IPS DF 6.9 (cell line): ENCODE measurements around the gene TKT.
A peak's percentile ranks its signal among the peaks of the same experiment; 100 is the strongest.

Experiments used
- DNase-seq: peaks from one replicate; pipeline ENCODE4 v3.0.0-alpha.2; 2013; ENCODE audit warnings: low read depth, low spot score
- H3K27ac ChIP-seq: one replicate; pipeline ENCODE4 v1.5.1; 2013; ENCODE audit warnings: low read length, control low read depth
- H3K27me3 ChIP-seq: 2 replicates; pipeline ENCODE4 v1.6.1; 2013; ENCODE audit warnings: mild to moderate bottlenecking, low read length; ENCODE audit not compliant: control insufficient read depth, insufficient read depth
- H3K36me3 ChIP-seq: 2 replicates; pipeline ENCODE4 v1.6.1; 2013; ENCODE audit warnings: low read length; ENCODE audit not compliant: control insufficient read depth, insufficient read depth
- H3K4me1 ChIP-seq: 2 replicates; pipeline ENCODE4 v1.6.1; 2013; ENCODE audit warnings: low read length; ENCODE audit not compliant: control insufficient read depth, insufficient read depth
- H3K4me3 ChIP-seq: 2 replicates; pipeline ENCODE4 v1.5.1; 2013; ENCODE audit warnings: mild to moderate bottlenecking, low read length
- H3K9me3 ChIP-seq: 2 replicates; pipeline ENCODE4 v1.6.1; 2013; ENCODE audit warnings: low read length, inconsistent platforms; ENCODE audit not compliant: control insufficient read depth, insufficient read depth
- WGBS: extraction: QIAGEN DNeasy Blood & Tissue Kit; methylation state at CpG from one replicate; pipeline ENCODE4 v1.1.7; 2013; ENCODE audit warnings: mixed read lengths, missing lambda C conversion rate; ENCODE audit not compliant: insufficient read length, insufficient coverage; 5-methylcytosine and 5-hydroxymethylcytosine counted together

The TKT gene

DNA sequence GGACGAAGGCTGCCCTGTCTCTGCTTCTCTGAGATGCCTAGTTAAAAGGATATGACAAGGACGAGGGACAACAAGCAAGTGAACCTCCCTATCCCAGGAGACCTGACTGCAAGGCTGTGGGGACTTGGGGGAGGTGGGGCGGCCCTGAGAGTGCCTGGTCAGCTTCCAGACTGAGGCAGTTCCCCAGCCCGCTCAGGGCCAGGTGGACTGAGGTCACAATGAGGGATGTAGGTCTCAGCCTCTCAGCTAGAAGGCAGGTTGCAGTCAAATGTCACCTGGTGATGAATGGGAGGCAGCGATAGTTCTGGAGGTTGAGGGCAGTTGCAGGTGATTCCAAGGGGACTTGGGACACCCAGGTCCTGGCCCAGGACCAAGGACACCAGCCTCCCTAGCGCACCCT lies 30.6 kb downstream of the TKT start:
- H3K4me1 ChIP-seq, result no peaks in the 10 kb centered on the region
- no peaks in the 10 kb centered on the region for H3K27me3 ChIP-seq
- no peak for DNase-seq
- H3K9me3 ChIP-seq, result no peaks in the 10 kb centered on the region
- WGBS, result no CpG with 5 or more reads among the region's 6 CpGs
- H3K36me3 ChIP-seq, result peaks cover 66% of the 10 kb centered on the region
- no peak overlapping the region for H3K4me3 ChIP-seq
- no peak overlapping the region for H3K27ac ChIP-seq

DNA sequence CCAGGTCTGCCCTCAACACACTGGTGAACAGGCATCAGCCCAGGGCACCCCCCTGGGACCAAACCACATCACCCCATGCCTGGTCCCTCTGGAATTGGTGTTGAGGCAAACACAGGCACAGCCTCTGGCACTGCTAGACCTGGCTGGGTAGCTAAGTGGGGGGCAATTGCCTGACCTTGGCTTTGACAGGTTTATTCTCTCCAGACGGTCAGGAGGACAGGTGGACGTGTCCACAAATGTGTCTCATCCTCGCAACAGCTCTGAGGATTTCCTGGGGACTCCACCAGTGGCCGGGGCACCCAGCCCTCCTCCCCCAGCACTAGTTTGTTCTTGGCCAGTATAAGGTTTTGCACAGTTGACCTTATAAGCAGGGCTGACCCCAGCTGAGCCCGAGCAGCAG lies 31.3 kb downstream of the TKT start:
- Histone ChIP-seq H3K9me3 (no peaks in the 10 kb centered on the region), H3K36me3 (peaks cover 59% of the 10 kb centered on the region), H3K27me3 (no peaks in the 10 kb centered on the region), H3K4me1 (no peaks in the 10 kb centered on the region), H3K4me3 (no peak overlapping the region), H3K27ac (no peak overlapping the region)
- no peak for DNase-seq
- no CpG with 5 or more reads among the region's 5 CpGs for WGBS

DNA sequence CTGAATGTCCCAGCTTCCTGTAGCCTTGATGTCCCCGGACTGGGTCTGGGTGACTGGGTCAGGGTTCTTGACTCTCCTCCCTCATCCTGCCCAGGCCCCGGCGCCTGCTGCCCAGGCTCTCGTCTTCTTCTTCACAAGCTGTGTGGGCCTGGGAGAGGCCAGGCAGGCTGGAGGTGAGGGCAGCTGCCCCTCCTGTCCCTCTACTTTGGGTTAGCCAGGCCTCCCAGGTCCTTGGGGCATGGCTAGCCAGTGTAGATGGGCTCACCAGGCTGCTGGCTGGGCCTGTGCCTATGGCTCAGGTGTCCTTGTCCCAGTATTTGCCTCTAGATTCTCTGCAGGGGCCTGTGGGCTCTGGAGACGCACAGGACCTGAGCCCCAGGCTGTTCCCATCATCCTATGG lies 31.8 kb downstream of the TKT start:
- Histone ChIP-seq H3K9me3 (no peaks in the 10 kb centered on the region), H3K27me3 (no peaks in the 10 kb centered on the region), H3K4me3 (no peak overlapping the region), H3K4me1 (no peaks in the 10 kb centered on the region), H3K36me3 (peaks cover 54% of the 10 kb centered on the region), H3K27ac (no peak overlapping the region)
- no peak for DNase-seq
- no CpG with 5 or more reads among the region's 5 CpGs for WGBS

DNA sequence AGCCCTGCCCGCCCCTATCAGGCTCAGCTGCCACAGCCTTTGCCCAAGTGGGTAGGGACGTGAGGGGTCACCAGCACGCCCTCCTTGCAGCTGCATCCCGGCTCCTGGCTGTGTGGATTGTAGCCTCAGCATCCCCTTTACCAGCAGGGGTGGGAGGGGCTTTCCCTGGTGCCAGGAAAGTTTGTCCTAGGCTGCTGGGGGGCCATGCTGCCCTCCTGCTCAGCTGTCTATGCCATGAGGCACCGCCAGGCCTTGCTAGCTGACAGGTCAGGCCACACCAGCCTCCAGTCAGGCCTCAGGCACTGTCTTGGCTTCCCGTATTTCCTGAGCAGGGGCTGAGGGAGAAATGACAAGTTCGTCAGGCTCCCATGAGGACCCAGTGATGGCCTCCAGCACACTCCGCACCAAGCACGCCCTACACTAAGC lies 32.3 kb downstream of the TKT start:
- H3K36me3 ChIP-seq, result peaks cover 49% of the 10 kb centered on the region
- H3K27me3 ChIP-seq, result no peaks in the 10 kb centered on the region
- no peaks in the 10 kb centered on the region for H3K9me3 ChIP-seq
- H3K4me1 ChIP-seq, result no peaks in the 10 kb centered on the region
- no peak for DNase-seq
- no peak overlapping the region for H3K27ac ChIP-seq
- no CpG with 5 or more reads among the region's 9 CpGs for WGBS
- no peak overlapping the region for H3K4me3 ChIP-seq

DNA sequence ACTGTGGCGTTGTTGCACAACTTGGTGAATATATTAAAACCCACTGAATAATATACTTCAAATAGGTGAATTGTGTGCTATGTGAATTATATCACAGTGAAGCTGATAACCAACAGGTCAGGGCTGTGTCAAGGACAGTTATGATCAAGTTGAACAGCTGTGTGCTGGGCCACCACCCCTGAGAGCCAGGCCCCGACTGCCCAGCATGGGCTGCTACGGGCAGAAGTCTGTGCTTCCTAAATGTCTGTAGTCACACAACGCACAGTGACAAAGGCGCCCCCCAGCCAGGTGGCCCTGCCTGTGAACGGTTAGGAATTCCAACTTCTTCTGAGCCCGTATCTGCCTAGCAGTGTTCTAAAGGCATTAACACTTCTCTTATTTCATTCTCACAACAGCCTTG lies 32.8 kb downstream of the TKT start:
- H3K4me1 ChIP-seq, result no peaks in the 10 kb centered on the region
- H3K27me3 ChIP-seq, result no peaks in the 10 kb centered on the region
- peaks cover 44% of the 10 kb centered on the region for H3K36me3 ChIP-seq
- no peak for DNase-seq
- H3K4me3 ChIP-seq, result no peak overlapping the region
- no peaks in the 10 kb centered on the region for H3K9me3 ChIP-seq
- H3K27ac ChIP-seq, result no peak overlapping the region
- no CpG with 5 or more reads among the region's 7 CpGs for WGBS

DNA sequence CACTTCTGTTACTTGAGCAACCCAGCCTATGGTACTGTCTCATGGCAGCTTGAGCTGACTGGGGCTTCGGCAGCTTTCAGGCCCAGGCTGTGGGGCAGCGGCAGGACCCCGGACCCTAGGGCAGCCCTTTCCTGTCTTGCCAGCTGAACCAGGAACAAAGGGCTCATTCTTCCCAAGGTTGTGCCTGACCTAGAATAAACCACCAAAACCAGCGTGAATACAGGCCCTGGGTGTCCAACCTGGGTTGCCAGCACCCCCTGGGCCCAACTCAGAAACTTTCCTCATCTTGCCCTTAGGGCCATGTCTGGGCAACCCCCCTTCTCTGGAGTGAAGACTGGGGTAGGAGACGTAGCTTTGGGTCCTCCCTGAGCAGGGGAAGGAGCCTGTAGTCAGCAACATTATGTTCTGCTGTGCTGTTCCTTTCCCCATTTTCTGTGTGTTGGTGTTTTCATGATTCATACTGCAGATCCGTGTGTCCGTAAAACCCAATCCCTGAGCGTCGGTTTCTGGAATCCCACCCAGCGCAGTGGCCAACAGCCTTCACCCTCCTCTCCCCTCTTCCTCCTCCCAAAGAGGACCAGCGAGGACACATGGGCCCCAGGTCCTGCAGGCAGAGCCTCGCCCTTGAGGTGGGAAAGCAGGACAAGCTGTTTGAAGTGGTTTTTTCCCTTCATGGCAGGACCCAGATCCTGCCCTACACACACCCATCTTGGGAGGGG lies 33.5 kb downstream of the TKT start:
- no CpG with 5 or more reads among the region's 12 CpGs for WGBS
- H3K4me3 ChIP-seq, result no peak overlapping the region
- no peaks in the 10 kb centered on the region for H3K4me1 ChIP-seq
- no peak for DNase-seq
- H3K36me3 ChIP-seq, result peaks cover 37% of the 10 kb centered on the region
- no peaks in the 10 kb centered on the region for H3K27me3 ChIP-seq
- no peak overlapping the region for H3K27ac ChIP-seq
- H3K9me3 ChIP-seq, result no peaks in the 10 kb centered on the region

DNA sequence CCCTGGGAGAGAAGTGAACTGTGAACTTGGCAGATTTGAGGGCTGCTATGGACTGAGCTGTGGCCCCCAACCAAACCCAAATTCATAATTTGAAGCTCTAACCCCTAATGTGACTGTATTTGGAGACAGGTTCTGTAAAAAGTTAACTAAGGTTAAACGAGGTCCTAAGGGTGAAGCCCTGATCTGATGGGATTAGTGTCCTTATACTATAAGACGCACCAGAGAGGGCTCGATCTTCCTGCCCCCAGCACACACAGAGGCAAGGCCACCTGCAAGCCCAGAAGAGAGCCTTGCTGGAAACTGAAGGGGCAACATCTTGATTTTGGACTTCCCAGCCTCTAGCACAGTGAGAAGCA lies 34.0 kb downstream of the TKT start:
- no peak for DNase-seq
- no peak overlapping the region for H3K27ac ChIP-seq
- no CpG with 5 or more reads among the region's 3 CpGs for WGBS
- H3K9me3 ChIP-seq, result no peaks in the 10 kb centered on the region
- no peaks in the 10 kb centered on the region for H3K4me1 ChIP-seq
- H3K4me3 ChIP-seq, result no peak overlapping the region
- H3K36me3 ChIP-seq, result peaks cover 32% of the 10 kb centered on the region
- H3K27me3 ChIP-seq, result no peaks in the 10 kb centered on the region

DNA sequence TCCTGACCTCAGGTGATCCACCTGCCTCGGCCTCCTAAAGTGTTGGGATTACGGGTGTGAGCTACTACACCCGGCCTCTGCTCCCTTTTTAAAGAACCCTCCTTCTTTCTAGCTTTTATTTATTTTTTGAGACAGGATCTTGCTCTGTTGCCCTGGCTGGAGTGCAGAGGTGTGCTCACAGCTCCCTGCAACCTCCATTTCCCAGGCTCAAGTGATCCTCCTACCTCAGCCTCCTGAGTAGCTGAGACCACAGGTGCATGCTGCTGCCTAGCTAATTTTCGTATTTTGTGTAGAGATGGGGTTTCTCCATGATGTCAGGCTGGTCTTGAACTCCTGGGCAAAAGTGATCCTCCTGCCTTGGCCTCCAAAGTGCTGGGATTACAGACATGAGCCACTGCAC lies 34.5 kb downstream of the TKT start:
- Histone ChIP-seq H3K27me3 (no peaks in the 10 kb centered on the region), H3K9me3 (no peaks in the 10 kb centered on the region), H3K4me1 (no peaks in the 10 kb centered on the region), H3K4me3 (no peak overlapping the region), H3K27ac (no peak overlapping the region), H3K36me3 (peaks cover 27% of the 10 kb centered on the region)
- WGBS, result no CpG with 5 or more reads among the region's 4 CpGs
- DNase-seq, result no peak

DNA sequence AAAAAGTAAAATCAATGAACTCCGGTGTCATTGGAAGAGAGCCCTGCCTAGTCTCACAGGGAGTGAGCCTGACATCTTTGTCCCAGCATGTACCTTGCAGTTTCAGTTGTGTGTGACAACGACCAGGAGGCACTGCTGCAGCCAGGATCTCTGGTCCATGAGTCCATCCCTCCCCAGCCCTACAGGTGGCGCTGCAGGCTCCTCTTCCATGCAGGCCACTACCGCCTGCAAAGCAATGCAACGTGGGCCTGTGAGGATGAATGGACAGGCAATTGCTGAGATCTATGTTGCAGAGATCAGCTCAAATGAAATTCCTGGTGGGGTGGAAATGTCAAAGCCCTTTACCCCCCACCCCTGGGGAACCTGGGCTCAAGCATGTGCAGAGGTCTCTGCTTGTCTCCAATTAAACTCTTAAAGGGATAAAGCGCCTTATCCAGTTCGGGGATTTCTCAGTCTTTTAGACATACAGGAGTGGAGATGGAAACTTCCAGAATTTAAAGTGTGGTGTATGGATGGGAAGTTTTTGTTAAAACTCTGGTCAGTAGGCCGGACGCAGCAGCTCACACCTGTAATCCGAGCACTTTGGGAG lies 35.8 kb downstream of the TKT start:
- Histone ChIP-seq H3K27ac (no peak overlapping the region), H3K4me1 (no peaks in the 10 kb centered on the region), H3K9me3 (no peaks in the 10 kb centered on the region), H3K4me3 (no peak overlapping the region), H3K27me3 (no peaks in the 10 kb centered on the region), H3K36me3 (peaks cover 16% of the 10 kb centered on the region)
- no CpG with 5 or more reads among the region's 10 CpGs for WGBS
- DNase-seq, result peak; percentile 80

DNA sequence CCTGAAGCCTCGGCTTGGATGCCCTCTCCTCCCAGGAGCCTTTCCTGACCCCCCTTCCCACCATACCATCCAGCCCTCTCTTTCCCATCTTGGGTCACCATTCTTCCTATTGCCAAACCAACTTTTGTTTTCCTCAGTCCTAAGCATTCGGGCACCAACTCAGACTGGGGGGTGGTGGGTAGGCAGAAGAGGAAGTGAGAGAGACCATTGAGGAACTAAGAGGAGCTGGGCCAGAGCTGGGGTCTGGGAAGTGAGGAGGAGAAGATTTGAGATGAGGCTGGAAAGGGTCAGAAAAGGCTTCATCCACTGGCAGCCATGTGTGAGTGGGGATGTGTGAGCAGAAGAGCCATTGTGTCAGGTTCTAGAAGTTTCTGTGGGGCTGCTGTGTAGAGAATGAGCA lies 37.7 kb downstream of the TKT start:
- no peaks in the 10 kb centered on the region for H3K36me3 ChIP-seq
- no peak overlapping the region for H3K4me3 ChIP-seq
- H3K9me3 ChIP-seq, result no peaks in the 10 kb centered on the region
- no CpG with 5 or more reads among the region's 2 CpGs for WGBS
- DNase-seq, result no peak
- H3K27ac ChIP-seq, result no peak overlapping the region
- no peaks in the 10 kb centered on the region for H3K27me3 ChIP-seq
- H3K4me1 ChIP-seq, result no peaks in the 10 kb centered on the region

DNA sequence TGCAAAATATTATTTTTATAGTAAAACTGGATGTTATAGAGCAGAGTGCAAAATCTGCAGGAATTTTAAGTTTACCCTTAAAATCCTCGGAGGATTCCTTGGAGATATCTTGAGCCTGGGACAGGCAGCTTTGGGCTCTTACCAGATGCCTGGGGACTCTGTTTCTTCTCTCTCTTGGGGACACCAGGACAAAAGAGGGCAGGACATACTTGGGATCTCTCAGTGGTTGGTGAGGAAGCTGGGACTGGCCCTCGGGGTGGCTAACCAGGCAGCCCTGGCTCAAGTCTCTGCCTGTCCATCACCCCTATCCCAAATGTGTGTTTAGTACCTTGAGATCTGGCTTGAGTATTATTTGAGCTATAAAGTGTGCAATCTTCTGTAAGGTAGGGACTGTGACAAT lies 38.6 kb downstream of the TKT start:
- no CpG with 5 or more reads among the region's 2 CpGs for WGBS
- no peak overlapping the region for H3K4me3 ChIP-seq
- H3K36me3 ChIP-seq, result no peaks in the 10 kb centered on the region
- H3K27ac ChIP-seq, result no peak overlapping the region
- DNase-seq, result no peak
- H3K27me3 ChIP-seq, result no peaks in the 10 kb centered on the region
- H3K4me1 ChIP-seq, result no peaks in the 10 kb centered on the region
- no peaks in the 10 kb centered on the region for H3K9me3 ChIP-seq
